HCT116 (cell line): ENCODE measurements around the gene IGFL3.

ENCODE experiments used
- CTCF ChIP-seq, 3 experiments: fragments of 200-600 bp in 1 of 3; sonication (generic) in 1 of 3; IDR thresholded peaks in 2 of 3; conservative IDR thresholded peaks in 1 of 3; 2 replicates each; pipeline ENCODE4 v1.5.1; 2012 to 2017; ENCODE audit warnings: low read depth in 2 of 3, low read length in 2 of 3, antibody characterized with exemption in 1 of 3, borderline replicate concordance in 1 of 3, control low read depth in 1 of 3, mild to moderate bottlenecking in 1 of 3, mixed read lengths in 1 of 3, mixed run types in 1 of 3, moderate library complexity in 1 of 3; ENCODE audit not compliant: insufficient read depth in 1 of 3
- EGR1 ChIP-seq: IDR thresholded peaks from 2 replicates; pipeline ENCODE4 v1.6.1; 2012; ENCODE audit warnings: low read depth
- MAX ChIP-seq: IDR thresholded peaks from 2 replicates; pipeline ENCODE4 v1.6.1; 2012
- POLR2A ChIP-seq: IDR thresholded peaks from 2 replicates; pipeline ENCODE4 v1.7.0; 2011; ENCODE audit warnings: borderline replicate concordance; ENCODE audit not compliant: insufficient read depth, insufficient read length; ENCODE audit errors: extremely low read depth
- POLR2AphosphoS5 ChIP-seq: IDR thresholded peaks from 2 replicates; pipeline ENCODE4 v1.6.1; 2011; ENCODE audit warnings: mild to moderate bottlenecking, low read depth, low read length, moderate library complexity
- TCF7L2 ChIP-seq: IDR thresholded peaks from 2 replicates; pipeline ENCODE4 v1.7.0; 2011; ENCODE audit warnings: borderline replicate concordance, inconsistent platforms; ENCODE audit not compliant: insufficient read depth, insufficient read length; ENCODE audit errors: extremely low read depth

GRCh38 chr19:46077815-46078167 is 46.7 kb downstream of the IGFL3 start:
- no peak for TF ChIP-seq POLR2A
- no peak for TF ChIP-seq CTCF (IDR thresholded peaks at IDR 0.05 in 2 of 3, conservative IDR thresholded peaks at IDR 0.05 in 1 of 3; ENCODE audit: borderline replicate concordance in 1 of 3, insufficient read depth in 1 of 3, low read depth in 2 of 3, low read length in 2 of 3)
- no peak for TF ChIP-seq MAX
- TF ChIP-seq TCF7L2, result no peak
- TF ChIP-seq POLR2AphosphoS5, result no peak
- no peak for TF ChIP-seq EGR1
